ENCODE measurements around the gene USO1. TPM values are rescaled to one million over a fixed set of nuclear protein-coding genes. Genes with fewer than 3 reads are reported as not detected.
A peak's percentile ranks its signal among the peaks of the same experiment; 100 is the strongest.

Gene USO1
- total and polyA plus RNA-seq, 9 of the 15 experiments (the other 6 are each of a cell fraction or from before 2014, with no cell fraction given): 19.3 to 97.8 (median 48.5) TPM

GRCh38 chr4:75698162-75698962, 26.0 kb upstream of the USO1 start (continued):
- TF ChIP-seq ZNF592 (IDR thresholded peaks at IDR 0.05): no peak
- TF ChIP-seq MXD1 (CRISPR knock-in tag; IDR thresholded peaks at IDR 0.05; ENCODE audit: borderline replicate concordance, poor library complexity, severe bottlenecking): no peak
- no peak for TF ChIP-seq ZNF695 (CRISPR knock-in tag; IDR thresholded peaks at IDR 0.05)
- no peak for TF ChIP-seq RAD51 (IDR thresholded peaks at IDR 0.05; ENCODE audit: borderline replicate concordance, low read depth)
- 0 out of 2 replicates have a peak, but pooled peaks have one; percentile 10 for TF ChIP-seq MAX (CRISPR knock-in tag; IDR thresholded peaks at IDR 0.05)
- peak in 1 of 2 experiments; percentile 28; a peak in 2 of 4 replicates for TF ChIP-seq RAD21 (CRISPR knock-in tag; conservative IDR thresholded peaks at IDR 0.05 in 1 of 2, IDR thresholded peaks at IDR 0.05 in 1 of 2)
- TF ChIP-seq MEIS2 (IDR thresholded peaks at IDR 0.05; ENCODE audit: partially characterized antibody): peak; percentile 2
- no peak for TF ChIP-seq ILF3 (IDR thresholded peaks at IDR 0.05; ENCODE audit: borderline replicate concordance)
- TF ChIP-seq ZNF639 (CRISPR knock-in tag; conservative IDR thresholded peaks at IDR 0.05 in 1 of 2, IDR thresholded peaks at IDR 0.05 in 1 of 2): 0 out of 4 replicates have a peak, but pooled peaks of 1 of the 2 experiments have one; percentile 44
- TF ChIP-seq ILK (tag; IDR thresholded peaks at IDR 0.05; ENCODE audit: borderline replicate concordance, low read depth): no peak
- TF ChIP-seq RREB1 (CRISPR knock-in tag; IDR thresholded peaks at IDR 0.05): no peak
